Inferior parietal cortex (tissue), 1 donor: ENCODE data around the gene SYNGR1.
"Not testable (repeated sequence)": the region's sequence is repeated elsewhere in the genome, so short reads cannot be mapped to it uniquely, and the experiment has no call there.

Experiments used
- DNase-seq: peaks from one replicate; pipeline ENCODE4 v3.0.0-alpha.2; 2016; ENCODE audit errors: extremely low spot score

Gene SYNGR1

DNA sequence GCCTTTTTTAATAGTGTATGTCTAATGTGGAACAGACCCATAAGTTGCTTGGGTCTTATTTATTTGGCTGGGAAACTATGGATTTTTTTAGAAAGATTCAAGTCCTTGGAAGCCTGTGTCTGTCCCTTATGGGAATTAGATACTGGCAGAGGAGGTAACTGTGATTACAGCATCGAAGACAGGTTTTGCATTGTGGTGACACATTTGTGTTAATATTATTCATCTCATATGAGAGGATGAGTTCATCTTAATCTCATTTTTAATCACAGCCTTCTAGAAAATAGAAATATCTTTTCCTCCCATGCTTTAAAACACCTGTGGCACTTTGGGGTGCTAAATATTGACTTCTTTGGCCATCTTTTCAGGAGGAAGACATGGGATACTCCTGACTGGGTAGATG, 59.0 kb downstream of the SYNGR1 start:
- DNase-seq, result no peak

GRCh38 chr22:39409516-39410029, 59.8 kb downstream of the SYNGR1 start:
- no peak for DNase-seq

DNA sequence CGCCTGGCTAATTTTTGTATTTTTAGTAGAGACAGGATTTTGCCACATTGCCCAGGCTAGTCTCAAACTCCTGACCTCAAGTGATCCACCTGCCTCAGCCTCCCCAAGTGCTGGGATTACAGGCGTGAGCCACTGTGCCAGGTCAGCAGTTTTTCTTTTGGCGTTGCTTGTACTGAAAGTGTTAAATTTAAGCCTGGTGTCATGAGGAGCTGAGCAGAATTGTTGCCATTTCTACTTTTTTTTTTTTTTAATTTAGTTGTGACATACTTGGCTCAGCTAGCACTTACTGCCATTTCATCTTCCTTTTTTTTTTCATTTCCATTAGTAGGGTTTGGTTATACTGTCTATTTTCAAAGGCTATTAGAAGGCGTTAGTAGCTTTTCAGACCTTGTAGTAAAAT, 60.5 kb downstream of the SYNGR1 start:
- DNase-seq, result no peak

DNA sequence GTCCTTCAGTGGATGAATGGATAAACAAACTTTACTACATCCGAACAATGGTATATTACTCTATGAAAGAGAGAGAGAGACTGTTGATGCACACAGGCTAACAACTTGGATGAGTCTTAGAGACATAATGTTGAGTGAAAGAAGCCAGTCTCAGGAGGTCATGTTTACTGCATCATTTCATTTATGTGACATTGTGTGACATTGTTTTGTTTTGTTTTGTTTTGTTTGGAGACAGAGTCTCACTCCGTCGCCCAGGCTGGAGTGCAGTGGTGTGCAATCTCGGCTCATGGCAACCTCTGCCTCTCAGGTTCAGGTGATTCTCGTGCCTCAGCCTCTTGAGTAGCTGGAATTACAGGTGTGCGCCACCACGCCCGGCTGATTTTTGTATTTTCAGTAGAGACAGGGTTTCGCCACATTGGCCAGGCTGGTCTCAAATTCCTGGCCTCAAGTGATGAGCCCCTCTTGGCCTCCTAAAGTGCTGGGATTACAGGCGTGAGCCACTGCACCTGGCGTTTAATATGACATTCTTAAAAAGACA, 62.1 kb downstream of the SYNGR1 start:
- DNase-seq, result not testable (repeated sequence)

DNA sequence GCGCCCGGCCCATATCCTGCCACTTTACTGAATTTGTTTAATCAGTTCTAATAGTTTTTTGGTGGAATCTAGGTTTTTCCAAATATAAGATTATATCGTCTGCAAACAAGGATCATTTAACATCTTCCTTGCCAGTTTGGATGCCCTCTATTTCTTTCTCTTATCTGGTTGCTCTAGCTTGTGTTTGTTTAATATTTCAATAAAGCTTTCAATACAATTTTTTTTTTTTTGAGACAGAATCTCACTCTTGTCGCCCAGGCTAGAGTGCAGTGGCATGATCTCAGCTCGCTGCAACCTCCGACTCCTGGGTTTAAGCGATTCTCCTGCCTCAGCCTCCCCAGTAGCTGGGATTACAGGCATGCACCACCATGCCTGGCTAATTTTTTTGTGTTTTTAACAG, 63.4 kb downstream of the SYNGR1 start:
- DNase-seq, result not testable (repeated sequence)

DNA sequence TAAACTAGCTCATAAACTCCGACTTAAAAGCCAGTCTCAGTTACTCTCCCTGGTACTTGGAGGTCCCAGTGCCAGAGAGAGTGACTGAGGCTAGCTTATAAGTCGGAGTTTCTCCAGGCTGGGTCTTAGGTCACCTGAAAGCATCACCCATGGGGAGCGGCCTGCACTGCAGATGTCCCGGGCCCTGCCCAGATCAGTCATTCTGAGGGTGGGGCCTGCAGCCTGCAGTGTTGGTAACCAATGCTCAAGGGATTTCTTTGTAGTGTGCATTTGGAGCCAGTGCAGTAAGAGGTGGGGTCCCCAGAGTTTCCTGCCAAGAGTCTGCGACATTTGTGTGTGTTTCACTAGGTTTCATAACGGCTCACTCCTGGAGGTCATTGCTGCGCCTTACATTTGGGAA, 64.6 kb downstream of the SYNGR1 start:
- no peak for DNase-seq

DNA sequence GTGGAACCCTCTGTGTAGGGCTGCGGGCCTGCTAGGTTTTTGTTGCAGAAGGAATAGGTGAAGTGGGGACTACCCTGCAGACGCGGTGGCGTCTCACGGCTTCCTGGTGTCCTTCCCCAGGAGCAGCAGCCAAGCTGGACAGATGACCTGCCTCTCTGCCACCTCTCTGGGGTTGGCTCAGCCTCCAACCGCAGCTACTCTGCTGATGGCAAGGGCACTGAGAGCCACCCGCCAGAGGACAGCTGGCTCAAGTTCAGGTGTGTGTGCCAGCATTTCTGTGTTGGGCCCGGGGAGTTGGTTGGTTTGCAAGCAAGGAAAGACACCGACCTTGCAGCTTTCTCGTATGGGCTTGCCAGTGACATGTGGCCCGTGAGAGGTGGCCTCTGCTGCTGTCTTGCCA, 65.1 kb downstream of the SYNGR1 start:
- no peak for DNase-seq

GRCh38 chr22:39415506-39415905, 65.7 kb downstream of the SYNGR1 start:
- DNase-seq, result no peak

GRCh38 chr22:39416319-39416718, 66.5 kb downstream of the SYNGR1 start:
- DNase-seq, result no peak

- DNase-seq, result no peak
These were observed 67.8 kb downstream of the SYNGR1 start for GRCh38 chr22:39417641-39418040.

DNA sequence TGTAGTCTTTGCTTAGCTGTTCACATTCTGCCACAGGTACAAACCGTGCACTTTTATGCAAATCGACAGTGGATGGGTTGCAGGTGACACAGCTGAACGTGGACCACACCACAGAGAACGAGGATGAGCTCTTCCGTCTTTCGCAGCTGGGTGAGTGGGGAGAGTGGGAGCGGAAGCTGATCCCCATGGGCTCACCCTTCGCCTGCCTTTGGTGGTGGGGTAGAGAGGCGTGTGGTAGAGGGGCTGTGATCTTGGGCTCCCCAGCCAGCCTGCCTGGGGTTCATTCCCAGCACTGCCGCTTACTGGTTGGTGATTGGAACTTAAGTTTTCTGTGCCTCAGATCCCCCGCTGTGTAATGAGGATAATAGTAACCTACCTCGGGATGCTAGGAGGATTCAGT, 68.9 kb downstream of the SYNGR1 start:
- no peak for DNase-seq

GRCh38 chr22:39419096-39419495, 69.3 kb downstream of the SYNGR1 start:
- no peak for DNase-seq

- no peak for DNase-seq
These were observed 70.1 kb downstream of the SYNGR1 start for GRCh38 chr22:39419911-39420310.

DNA sequence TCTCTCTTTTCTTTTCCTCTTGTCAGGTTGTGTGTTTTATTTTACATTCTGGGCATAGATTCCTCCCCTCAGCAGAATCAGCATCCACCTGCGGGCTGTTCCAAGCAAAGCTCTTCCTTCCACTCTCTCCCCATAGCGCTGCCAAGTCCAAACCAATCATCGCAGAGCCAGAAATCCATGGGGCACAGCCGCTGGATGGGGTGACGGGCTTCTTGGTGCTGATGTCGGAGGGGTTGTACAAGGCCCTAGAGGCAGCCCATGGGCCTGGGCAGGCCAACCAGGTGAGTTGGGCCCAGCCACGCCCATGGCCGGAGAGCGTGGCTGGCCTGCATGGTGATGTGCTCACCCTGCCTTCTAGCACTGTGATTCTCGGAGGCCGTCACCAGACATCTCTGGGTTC, 71.9 kb downstream of the SYNGR1 start:
- no peak for DNase-seq

DNA sequence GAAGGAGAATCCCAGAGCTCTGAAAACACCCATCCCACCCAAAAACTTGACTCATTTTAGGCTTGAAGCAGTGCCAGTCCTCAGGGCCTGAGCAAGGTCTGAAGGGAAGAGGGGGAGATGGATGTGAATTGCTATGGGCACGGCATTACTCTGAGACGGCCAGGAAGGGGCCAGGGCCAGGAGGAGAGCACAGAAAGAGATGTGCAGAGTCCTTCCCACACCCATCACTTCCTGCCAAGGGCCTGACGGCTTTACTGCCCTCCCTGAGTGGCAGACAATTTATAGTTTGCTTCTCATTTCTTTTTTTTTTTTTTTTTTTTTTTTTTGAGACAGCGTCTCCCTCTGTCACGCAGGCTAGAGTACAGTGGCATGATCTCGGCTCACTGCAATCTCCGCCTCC, 72.3 kb downstream of the SYNGR1 start:
- no peak for DNase-seq

GRCh38 chr22:39422721-39423120, 72.9 kb downstream of the SYNGR1 start:
- DNase-seq, result no peak

- DNase-seq, result no peak
These were observed 74.2 kb downstream of the SYNGR1 start for GRCh38 chr22:39423976-39424375.

DNA sequence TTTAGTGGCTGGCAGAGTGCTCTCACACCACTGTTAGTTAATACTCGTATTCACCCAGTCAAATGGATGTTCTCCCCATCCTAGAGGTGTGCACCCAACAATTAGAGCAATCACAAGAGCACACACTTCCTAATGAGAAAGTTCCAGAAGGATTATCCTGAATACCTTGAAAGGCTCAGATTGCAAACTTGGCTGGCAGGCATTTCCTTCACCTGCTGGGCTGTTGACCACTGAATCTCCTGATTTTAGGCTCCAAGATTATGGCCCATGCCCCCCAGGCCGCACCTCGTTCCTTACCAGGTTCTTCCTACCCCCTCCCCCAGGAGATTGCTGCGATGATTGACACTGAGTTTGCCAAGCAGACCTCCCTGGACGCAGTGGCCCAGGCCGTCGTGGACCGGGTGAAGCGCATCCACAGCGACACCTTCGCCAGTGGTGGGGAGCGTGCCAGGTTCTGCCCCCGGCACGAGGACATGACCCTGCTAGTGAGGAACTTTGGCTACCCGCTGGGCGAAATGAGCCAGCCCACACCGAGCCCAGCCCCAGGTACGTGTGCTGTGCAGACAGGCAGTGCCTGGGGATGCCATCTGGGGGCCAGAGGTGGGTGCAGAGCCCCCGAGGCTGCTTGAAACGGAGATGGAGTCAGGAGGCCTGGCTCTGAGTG, 76.7 kb downstream of the SYNGR1 start:
- DNase-seq, result no peak

GRCh38 chr22:39427751-39428596, 78.2 kb downstream of the SYNGR1 start:
- DNase-seq, result no peak

DNA sequence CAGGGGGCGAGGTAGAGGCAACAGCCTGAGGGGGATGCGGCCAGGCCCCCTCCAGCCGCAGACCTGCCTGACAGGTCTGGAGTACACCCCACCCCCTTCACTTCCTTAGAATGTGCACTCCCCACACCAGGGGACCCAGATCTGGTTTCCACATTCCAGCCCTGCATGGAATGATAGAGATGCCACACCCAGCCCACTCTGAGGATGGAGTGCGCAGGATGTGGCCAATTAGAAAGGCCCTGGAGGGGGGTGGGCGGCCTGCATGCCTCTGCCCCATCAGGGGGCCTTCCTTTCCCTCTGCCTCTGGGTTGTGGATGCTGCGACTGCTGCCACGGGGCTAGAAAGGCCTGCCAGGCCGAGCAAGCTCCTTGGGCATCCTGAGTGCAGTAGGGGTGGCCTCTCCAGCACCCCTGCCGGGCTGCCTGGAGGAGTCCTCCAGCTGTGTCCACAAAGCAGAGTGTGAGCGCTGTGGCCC, 78.8 kb downstream of the SYNGR1 start:
- DNase-seq, result no peak

GRCh38 chr22:39429186-39429585, 79.4 kb downstream of the SYNGR1 start:
- no peak for DNase-seq

- no peak for DNase-seq
These were observed 80.3 kb downstream of the SYNGR1 start for GRCh38 chr22:39429916-39430575.
